ENCODE data around the gene SELENBP1. TPM values are rescaled to one million over a fixed set of nuclear protein-coding genes. Genes with fewer than 3 reads are reported as not detected.
"Not testable (repeated sequence)": the region's sequence is repeated elsewhere in the genome, so short reads cannot be mapped to it uniquely, and the experiment has no call there.

The SELENBP1 gene
- total and polyA plus RNA-seq, 2 experiments from 2014 or later, result 43.6 to 73.5 TPM

- no peaks in the 10 kb centered on the region for H3K27me3 ChIP-seq
- H3K4me3 ChIP-seq, result no peak overlapping the region
- no peak for TF ChIP-seq CTCF (IDR thresholded peaks at IDR 0.05; ENCODE audit: low read depth, low read length)
- no peak overlapping the region for H3K27ac ChIP-seq
- no peaks in the 10 kb centered on the region for H3K9me3 ChIP-seq (ENCODE audit: low read depth)
- H3K36me3 ChIP-seq, result no peaks in the 10 kb centered on the region
- H3K4me1 ChIP-seq (ENCODE audit: low read depth), result no peaks in the 10 kb centered on the region
- peak in 1 of 2 donors; percentile 55 for DNase-seq (ENCODE audit: low read depth in 1 of 2, low spot score in 1 of 2)
These were observed 20.3 kb downstream of the SELENBP1 start for GRCh38 chr1:151352021-151352718.

GRCh38 chr1:151350323-151350722 lies 22.2 kb downstream of the SELENBP1 start:
- not testable (repeated sequence) for H3K9me3 ChIP-seq (ENCODE audit: low read depth); DNase-seq (ENCODE audit: low read depth in 1 of 2, low spot score in 1 of 2); H3K36me3 ChIP-seq; H3K4me1 ChIP-seq (ENCODE audit: low read depth); H3K27me3 ChIP-seq; H3K4me3 ChIP-seq; H3K27ac ChIP-seq

- peaks cover 11% of the 10 kb centered on the region for H3K36me3 ChIP-seq
- H3K4me3 ChIP-seq, result peak overlapping the region; percentile 7
- H3K9me3 ChIP-seq (ENCODE audit: low read depth), result no peaks in the 10 kb centered on the region
- TF ChIP-seq CTCF (IDR thresholded peaks at IDR 0.05; ENCODE audit: low read depth, low read length), result no peak
- H3K27ac ChIP-seq, result no peak overlapping the region
- H3K4me1 ChIP-seq (ENCODE audit: low read depth), result peaks cover 9% of the 10 kb centered on the region
- no peak for DNase-seq (ENCODE audit: low read depth in 1 of 2, low spot score in 1 of 2)
- H3K27me3 ChIP-seq, result no peaks in the 10 kb centered on the region
These were observed 24.8 kb downstream of the SELENBP1 start for GRCh38 chr1:151347523-151348246.

- peak within 1 kb of the TSS; percentile 91 for H3K27ac ChIP-seq
- H3K4me1 ChIP-seq (ENCODE audit: low read depth), result peaks cover 9% of the 10 kb centered on the region
- H3K4me3 ChIP-seq, result peak within 1 kb of the TSS; percentile 39
- no peaks in the 10 kb centered on the region for H3K27me3 ChIP-seq
- no peaks in the 10 kb centered on the region for H3K9me3 ChIP-seq (ENCODE audit: low read depth)
- H3K36me3 ChIP-seq, result peaks cover 11% of the 10 kb centered on the region
- DNase-seq (ENCODE audit: low read depth in 1 of 2, low spot score in 1 of 2), result peak; percentile 97 to 98
- TF ChIP-seq CTCF (IDR thresholded peaks at IDR 0.05; ENCODE audit: low read depth, low read length), result no peak
These were observed 25.6 kb downstream of the SELENBP1 start, which contains the start of gene RFX5 for GRCh38 chr1:151346769-151347522. Gene RFX5, minus strand, starts transcription at chr1:151347252. Its CDS starts 932 bp downstream, at chr1:151346320.

- no peak for DNase-seq (ENCODE audit: low read depth in 1 of 2, low spot score in 1 of 2)
- TF ChIP-seq CTCF (IDR thresholded peaks at IDR 0.05; ENCODE audit: low read depth, low read length), result no peak
- Histone ChIP-seq H3K4me1 (ENCODE audit: low read depth) (peaks cover 9% of the 10 kb centered on the region), H3K27me3 (no peaks in the 10 kb centered on the region), H3K9me3 (ENCODE audit: low read depth) (no peaks in the 10 kb centered on the region), H3K4me3 (peak overlapping the region; percentile 39), H3K27ac (peak overlapping the region; percentile 91), H3K36me3 (peaks cover 11% of the 10 kb centered on the region)
These were observed 26.3 kb downstream of the SELENBP1 start for GRCh38 chr1:151346082-151346768.

All from cardiac muscle cell (in vitro differentiated cells and primary cell).